Subcutaneous adipose tissue (tissue), 4 donors: ENCODE data around the gene ZNF274. TPM values are rescaled to one million over a fixed set of nuclear protein-coding genes. Genes with fewer than 3 reads are reported as not detected.

ENCODE experiments used
- CTCF ChIP-seq: fragments of 450-650 bp; IDR thresholded peaks from one replicate; pipeline ENCODE4 v1.5.1; 2016; ENCODE audit warnings: low read depth, mild to moderate bottlenecking, control low read depth, antibody characterized with exemption, moderate library complexity
- total RNA-seq, 4 donors: library from RNA; depleted of rRNA; stranded (reverse); fragments of >200 nt; gene quantifications; one replicate each; pipeline ENCODE4 v1.1.0, GENCODE V29; 2016

ZNF274 gene
- total RNA-seq, 4 donors from 2014 or later: 17.0 to 25.5 (median 20.3) TPM

DNA sequence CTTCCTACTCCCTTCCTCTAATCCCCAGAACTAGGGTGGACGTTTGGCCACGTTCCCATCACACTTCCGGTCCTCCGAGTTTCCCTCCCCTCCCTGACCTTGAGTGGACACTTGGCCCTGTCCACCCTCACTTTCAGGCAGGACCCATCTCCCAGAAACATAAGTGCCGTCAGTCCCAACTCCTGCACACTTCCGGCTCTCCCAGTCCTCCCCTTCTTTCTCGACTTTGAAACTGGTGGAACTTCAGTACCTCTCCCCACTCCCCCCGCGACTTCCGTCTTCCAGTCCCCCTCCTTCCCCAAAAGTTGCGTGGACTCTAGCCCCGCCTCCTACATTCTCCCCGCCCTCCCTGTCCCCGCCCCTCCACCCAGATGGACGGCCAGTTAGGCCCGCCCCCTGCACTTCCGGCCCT lies 278 bp upstream of the ZNF274 start:
- TF ChIP-seq CTCF: no peak

DNA sequence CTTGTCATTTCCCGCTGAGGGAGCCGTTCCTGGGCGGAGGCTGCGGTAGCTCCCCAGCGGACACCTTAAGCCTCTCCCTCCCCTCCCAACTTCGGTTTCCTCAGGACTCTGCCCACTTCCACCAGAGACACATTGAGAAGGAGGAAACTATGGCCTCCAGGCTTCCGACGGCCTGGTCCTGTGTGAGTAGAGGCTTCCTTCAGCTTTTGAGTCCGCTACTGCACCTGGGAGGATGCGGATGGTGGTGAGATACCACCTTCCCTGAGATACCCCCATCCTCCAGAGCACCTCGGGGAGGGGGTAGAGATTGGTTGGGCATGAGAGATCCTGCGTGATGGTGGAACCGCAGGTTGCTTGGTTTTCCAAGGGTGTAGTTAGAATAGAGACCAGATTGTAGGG lies 955 bp downstream of the ZNF274 start:
- TF ChIP-seq CTCF: no peak

- no peak for TF ChIP-seq CTCF
Observed at GRCh38 chr19:58196901-58197616, 14.2 kb downstream of the ZNF274 start.

DNA sequence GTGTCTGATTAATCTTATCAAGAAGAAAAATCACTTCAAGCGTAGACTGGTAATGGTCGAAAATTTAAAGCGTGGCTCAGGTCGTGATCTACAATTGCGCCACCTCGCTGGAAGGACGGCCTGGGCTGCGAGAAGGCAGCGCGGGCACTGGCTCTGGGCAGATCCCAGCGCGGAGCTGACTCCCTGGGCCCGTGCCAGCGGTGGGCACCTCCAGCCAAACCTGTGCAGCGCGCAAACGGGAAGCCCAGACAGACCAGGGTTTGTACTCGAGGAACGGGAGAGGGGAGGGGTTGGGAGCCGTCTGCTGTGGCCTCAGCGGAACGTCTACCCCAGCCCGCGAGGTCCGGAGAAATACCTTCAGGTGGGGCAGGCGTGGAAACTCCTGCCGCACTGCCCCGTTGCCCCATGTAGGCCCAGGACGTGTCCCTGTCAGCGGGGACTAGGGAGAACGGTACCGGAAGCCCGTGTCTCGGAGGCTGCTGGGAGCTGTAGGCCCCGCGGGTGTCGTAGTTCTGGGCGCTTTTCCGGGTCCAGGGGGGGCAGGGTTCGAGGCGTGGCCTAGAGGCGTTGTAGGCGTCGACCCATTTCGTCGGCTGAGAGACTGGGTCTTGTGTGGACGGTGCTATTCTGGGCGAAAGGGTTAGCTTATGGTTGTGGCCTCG lies 21.1 kb downstream of the ZNF274 start:
- no peak for TF ChIP-seq CTCF

DNA sequence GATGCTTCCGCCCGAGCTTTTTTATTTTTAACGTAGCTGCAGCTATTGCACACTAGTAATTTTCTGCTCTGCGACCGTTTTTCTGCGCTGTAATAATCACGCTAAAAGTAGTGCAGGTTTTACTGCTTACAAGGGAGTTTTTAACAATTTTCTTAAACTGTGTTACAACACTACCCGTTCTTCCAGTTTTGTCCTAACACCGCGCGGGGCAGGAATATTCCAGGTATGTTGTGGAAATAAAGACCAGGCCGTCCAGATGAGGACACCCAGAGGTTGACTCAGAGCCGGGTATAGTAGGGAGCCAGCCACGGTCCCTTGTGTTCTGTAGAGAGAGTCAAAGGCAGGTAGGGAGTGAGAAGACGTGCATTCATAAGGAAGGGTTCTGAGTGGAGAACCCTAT lies 21.7 kb downstream of the ZNF274 start:
- no peak for TF ChIP-seq CTCF

DNA sequence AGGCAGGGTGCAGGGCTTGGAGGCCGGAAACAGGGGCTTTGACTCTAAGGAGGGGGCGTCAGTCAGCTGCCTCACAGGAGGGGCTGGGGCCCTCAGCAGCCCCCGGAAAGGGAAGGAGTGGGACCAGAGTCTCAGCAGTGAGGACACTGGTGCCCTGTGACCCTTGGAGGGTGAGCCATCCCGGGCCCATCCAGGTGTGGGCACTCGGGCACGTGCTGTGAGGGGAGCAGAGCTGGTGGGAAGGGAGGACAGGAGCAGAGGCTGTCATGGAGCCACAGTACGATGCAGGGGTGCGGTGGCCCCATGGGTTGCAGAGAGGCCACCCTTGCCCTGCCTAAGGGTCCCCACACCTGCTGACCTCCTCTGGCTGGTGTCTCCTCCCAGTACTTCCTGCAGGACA lies 26.7 kb downstream of the ZNF274 start:
- no peak for TF ChIP-seq CTCF

DNA sequence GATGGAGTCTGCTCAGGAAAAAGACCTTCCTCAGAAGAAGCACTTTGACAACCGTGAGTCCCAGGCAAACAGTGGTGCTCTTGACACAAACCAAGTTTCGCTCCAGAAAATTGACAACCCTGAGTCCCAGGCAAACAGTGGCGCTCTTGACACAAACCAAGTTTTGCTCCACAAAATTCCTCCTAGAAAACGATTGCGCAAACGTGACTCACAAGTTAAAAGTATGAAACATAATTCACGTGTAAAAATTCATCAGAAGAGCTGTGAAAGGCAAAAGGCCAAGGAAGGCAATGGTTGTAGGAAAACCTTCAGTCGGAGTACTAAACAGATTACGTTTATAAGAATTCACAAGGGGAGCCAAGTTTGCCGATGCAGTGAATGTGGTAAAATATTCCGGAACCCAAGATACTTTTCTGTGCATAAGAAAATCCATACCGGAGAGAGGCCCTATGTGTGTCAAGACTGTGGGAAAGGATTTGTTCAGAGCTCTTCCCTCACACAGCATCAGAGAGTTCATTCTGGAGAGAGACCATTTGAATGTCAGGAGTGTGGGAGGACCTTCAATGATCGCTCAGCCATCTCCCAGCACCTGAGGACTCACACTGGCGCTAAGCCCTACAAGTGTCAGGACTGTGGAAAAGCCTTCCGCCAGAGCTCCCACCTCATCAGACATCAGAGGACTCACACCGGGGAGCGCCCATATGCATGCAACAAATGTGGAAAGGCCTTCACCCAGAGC lies 29.6 kb downstream of the ZNF274 start:
- no peak for TF ChIP-seq CTCF
